Lung (tissue), 12 donors: Measurements from ENCODE around the gene SLC22A4. TPM values are rescaled to one million over a fixed set of nuclear protein-coding genes. Genes with fewer than 3 reads are reported as not detected.

Experiments
- ATAC-seq: fragments of 200-7000 bp; cut with Tn5 transposase; one replicate; pipeline ENCODE4 v1.9.1; 2020; ENCODE audit warnings: moderate number of reproducible peaks; ENCODE audit not compliant: insufficient read depth, low FRiP score
- DNase-seq, 3 donors: peaks; one replicate each; pipeline ENCODE4 v3.0.0-alpha.2; 2013 to 2017
- H3K27ac ChIP-seq, 2 donors: one replicate each; pipeline ENCODE4 v1.5.1; 2013; ENCODE audit warnings: mild to moderate bottlenecking in 2 of 2, moderate library complexity in 2 of 2, control low read depth in 1 of 2, inconsistent platforms in 1 of 2, low read depth in 1 of 2, low read length in 1 of 2
- H3K27me3 ChIP-seq, 3 donors: one replicate each; pipeline ENCODE4 v1.5.1; 2013; ENCODE audit warnings: low read length in 2 of 3; ENCODE audit not compliant: control insufficient read depth in 3 of 3, insufficient read depth in 3 of 3
- H3K36me3 ChIP-seq, 4 donors: one replicate each; pipeline ENCODE4 v1.5.1; 2013; ENCODE audit warnings: low read length in 4 of 4, mild to moderate bottlenecking in 1 of 4, moderate library complexity in 1 of 4; ENCODE audit not compliant: control insufficient read depth in 4 of 4, insufficient read depth in 4 of 4
- H3K4me1 ChIP-seq, 5 donors: one replicate each; pipeline ENCODE4 v1.5.1; 2013; ENCODE audit warnings: low read length in 5 of 5, mild to moderate bottlenecking in 2 of 5, moderate library complexity in 1 of 5; ENCODE audit not compliant: control insufficient read depth in 5 of 5, insufficient read depth in 5 of 5
- H3K4me3 ChIP-seq: one replicate; pipeline ENCODE4 v1.5.1; 2013; ENCODE audit warnings: mild to moderate bottlenecking, control low read depth, moderate library complexity
- H3K9ac ChIP-seq, 2 donors: one replicate each; pipeline ENCODE4 v1.5.1; 2013; ENCODE audit warnings: low read length in 2 of 2, control low read depth in 1 of 2; ENCODE audit not compliant: insufficient read depth in 1 of 2
- H3K9me3 ChIP-seq, 4 donors: one replicate each; pipeline ENCODE4 v1.5.1; 2013; ENCODE audit warnings: low read length in 3 of 4, mild to moderate bottlenecking in 1 of 4, moderate library complexity in 1 of 4; ENCODE audit not compliant: control insufficient read depth in 4 of 4, insufficient read depth in 3 of 4
- CTCF ChIP-seq: IDR thresholded peaks from 2 replicates; pipeline ENCODE4 v1.5.1; 2012; ENCODE audit warnings: mild to moderate bottlenecking; ENCODE audit errors: control extremely low read depth, extremely low read depth
- WGBS, 2 donors: extraction: QIAGEN DNeasy Blood & Tissue Kit; methylation state at CpG; one replicate each; pipeline ENCODE4 v1.1.7; 2013; 5-methylcytosine and 5-hydroxymethylcytosine counted together
- polyA plus RNA-seq, 2 donors: library from polyadenylated mRNA; stranded (reverse); fragments of 200-250 nt; gene quantifications; one replicate each; pipeline ENCODE4 v1.2.1, GENCODE V29; 2013
- total RNA-seq, 2 donors: library from RNA; depleted of rRNA in 1 of 2; stranded (reverse); fragments of >200 nt in 1 of 2; gene quantifications; one replicate each; pipeline ENCODE4 v1.2.1, GENCODE V29; 2014 to 2021
- donor health status: control.
- donor health status: control.
- donor health status: Bipolar disorder and iron deficiency.
- donor health status: healthy.
- donor health status: DM: yes; HTN: yes; CAD: no.

SLC22A4 gene
- total and polyA plus RNA-seq, 4 donors: 3.6 to 18.1 (median 13.3) TPM

- WGBS, 2 donors: 98 to 100% methylated on average over 2 of the region's 2 CpGs
- H3K36me3 ChIP-seq: peaks cover 0 to 6% (median under 1%) of the 10 kb centered on the region in 4 donors
These were observed 67.9 kb downstream of the SLC22A4 start for GRCh38 chr5:132362086-132362485.

GRCh38 chr5:132363431-132364112, 69.4 kb downstream of the SLC22A4 start:
- Histone ChIP-seq H3K27ac (peak overlapping the region in 1 of 2 donors; percentile 91), H3K4me1 (peaks cover 0 to 10% (median 0%) of the 10 kb centered on the region in 5 donors), H3K36me3 (peaks cover 0 to 6% (median under 1%) of the 10 kb centered on the region in 4 donors), H3K9ac (no peak overlapping the region), H3K9me3 (no peaks in the 10 kb centered on the region), H3K4me3 (no peak overlapping the region), H3K27me3 (no peaks in the 10 kb centered on the region)
- TF ChIP-seq CTCF: no peak
- DNase-seq: peak in 1 of 3 donors; percentile 10
- whole genome bisulfite sequencing, 2 donors: 73 to 86% methylated on average over 7 of the region's 7 CpGs
- no peak for ATAC-seq

More at GRCh38 chr5:132362086-132362485, 67.9 kb downstream of the SLC22A4 start:
- Histone ChIP-seq H3K9me3 (no peaks in the 10 kb centered on the region), H3K4me3 (no peak overlapping the region), H3K9ac (no peak overlapping the region), H3K27me3 (no peaks in the 10 kb centered on the region), H3K27ac (peak overlapping the region in 1 of 2 donors; percentile 91), H3K4me1 (peaks cover 0 to 13% (median 0%) of the 10 kb centered on the region in 5 donors)
- ATAC-seq (no peak), DNase-seq (no peak)
- TF ChIP-seq CTCF: no peak

GRCh38 chr5:132364319-132364718, 70.1 kb downstream of the SLC22A4 start:
- no peaks in the 10 kb centered on the region for H3K9me3 ChIP-seq
- TF ChIP-seq CTCF: no peak
- DNase-seq (peak in 2 of 3 donors; percentile 6 to 21), ATAC-seq (no peak)
- no peak overlapping the region for H3K4me3 ChIP-seq
- no peak overlapping the region for H3K9ac ChIP-seq
- H3K36me3 ChIP-seq: peaks cover 0 to 3% (median under 1%) of the 10 kb centered on the region in 4 donors
- H3K27me3 ChIP-seq: no peaks in the 10 kb centered on the region
- peaks cover 0 to 7% (median 0%) of the 10 kb centered on the region in 5 donors for H3K4me1 ChIP-seq
- WGBS, 2 donors: 22 to 30% methylated on average over 1 of the region's 1 CpG
- peak overlapping the region; percentile 60 to 91 for H3K27ac ChIP-seq
